A549 treated with DMSO at 1 μM for 4 hours (cell line): ENCODE measurements around the gene DUOXA2. TPM values are rescaled to one million over a fixed set of nuclear protein-coding genes. Genes with fewer than 3 reads are reported as not detected.

Experiments
- total RNA-seq: library from RNA; stranded (reverse); fragments of 200-300 nt; extraction: Qiagen RNA extraction; gene quantifications from 5 replicates; pipeline ENCODE4 v1.2.3, GENCODE V29; 2022; ENCODE audit warnings: low read depth

DUOXA2 gene
- not detected in 5 replicates for total RNA-seq

DNA sequence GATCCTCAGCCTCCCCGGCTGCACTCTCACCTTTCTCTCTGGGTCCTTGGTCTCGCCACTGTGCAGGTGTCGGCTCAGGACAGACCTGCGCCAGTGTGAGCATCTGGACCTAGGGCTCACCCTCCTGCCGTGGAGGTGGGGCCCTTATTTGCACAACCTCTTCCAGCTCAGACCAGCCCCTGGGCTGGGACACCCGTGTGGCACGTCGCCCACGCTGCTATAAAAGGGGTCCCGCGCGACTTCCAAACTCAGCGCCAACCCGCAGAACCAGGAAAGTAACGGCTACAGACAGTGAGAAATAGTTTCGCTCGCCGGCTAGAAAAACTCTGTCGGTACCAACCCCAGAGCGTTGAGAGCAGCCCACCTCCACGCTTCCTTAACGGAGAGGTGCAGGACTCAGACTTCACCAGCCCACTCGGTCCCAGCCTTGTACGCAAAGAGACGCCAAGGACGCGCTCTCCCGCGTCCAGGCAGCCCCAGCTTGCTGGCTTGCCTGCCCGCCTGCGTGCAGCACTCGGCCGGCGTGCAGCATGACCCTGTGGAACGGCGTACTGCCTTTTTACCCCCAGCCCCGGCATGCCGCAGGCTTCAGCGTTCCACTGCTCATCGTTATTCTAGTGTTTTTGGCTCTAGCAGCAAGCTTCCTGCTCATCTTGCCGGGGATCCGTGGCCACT is at the start of gene DUOXA2, which contains the start of gene DUOX2:
TSS of gene DUOXA2 (plus strand) at position 251 of the 675 bp plus-strand sequence. CDS start at position 531, 280 bp downstream.
TSS of gene DUOX2 (minus strand) at position 97 of the 675 bp plus-strand sequence. CDS start 761 bp downstream, outside the sequence.

DNA sequence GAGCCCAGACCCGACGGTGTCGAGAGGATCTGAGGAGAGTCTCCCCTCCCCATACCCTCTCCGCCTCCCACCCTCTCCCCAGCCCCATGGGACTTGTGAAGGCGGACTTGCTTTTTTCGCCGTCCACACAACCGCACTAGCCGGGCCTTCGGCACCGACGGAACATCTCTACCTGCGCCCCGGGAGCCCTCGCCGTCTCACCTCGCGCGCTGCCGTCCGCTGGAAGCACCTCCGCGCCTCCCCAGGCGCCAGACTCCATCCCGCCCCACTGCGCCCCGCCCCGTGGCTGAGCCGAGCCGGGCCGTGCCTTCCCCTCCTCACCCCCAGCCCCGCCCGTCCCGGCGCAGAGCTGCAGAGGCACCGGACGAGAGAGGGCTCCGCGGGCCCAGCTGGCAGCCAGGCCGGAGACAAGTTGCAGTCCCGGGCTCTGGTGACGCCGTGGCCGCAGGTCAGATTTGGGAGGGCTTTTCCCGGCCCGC is 15.6 kb downstream of the DUOXA2 start, which contains the start of the genes DUOX1 and DUOXA1:
TSS of gene DUOX1 (plus strand) at position 344 of the 479 bp plus-strand sequence. CDS start 1,973 bp downstream, outside the sequence.
TSS of gene DUOXA1 (minus strand) at position 229 of the 479 bp plus-strand sequence. CDS start 6,865 bp downstream, outside the sequence.

Other genes starting within 250 kb of the DUOXA2 start
- gene TERB2, start 157.6 kb upstream of the DUOXA2 start, total RNA-seq: not detected in 5 replicates
- gene SORD, start 91.1 kb upstream of the DUOXA2 start, total RNA-seq: 33.9 to 39.3 TPM (median 36.9 TPM) in 5 replicates
- gene DUOX2, start 154 bp upstream of the DUOXA2 start, total RNA-seq: 0.01 to 0.09 TPM (median 0.04 TPM) in 5 replicates
- gene DUOXA1, start 15.6 kb downstream of the DUOXA2 start, total RNA-seq: 0.08 to 0.18 TPM (median 0.17 TPM) in 5 replicates
- gene DUOX1, start 15.7 kb downstream of the DUOXA2 start, total RNA-seq: not detected in 5 replicates
- 0.62 to 1.0 TPM (median 0.83 TPM) in 5 replicates for gene SHF, start 73.6 kb downstream of the DUOXA2 start, total RNA-seq
- gene SLC28A2, start 137.9 kb downstream of the DUOXA2 start, total RNA-seq: not detected in 5 replicates